ENCODE measurements around the gene PAGR1. TPM values are rescaled to one million over a fixed set of nuclear protein-coding genes. Genes with fewer than 3 reads are reported as not detected.

The PAGR1 gene
- total and polyA plus RNA-seq, 2 of the 13 experiments (the other 11 are each of a cell fraction or from before 2014, with no cell fraction given), result 9.8 to 66.4 TPM

- 0 out of 2 replicates have a peak, but pooled peaks have one; percentile 12 for TF ChIP-seq ELF3 (CRISPR knock-in tag; IDR thresholded peaks at IDR 0.05)
- TF ChIP-seq ZBED4 (CRISPR knock-in tag; IDR thresholded peaks at IDR 0.05; ENCODE audit: borderline replicate concordance), result 0 out of 2 replicates have a peak, but pooled peaks have one; percentile 27
- TF ChIP-seq GATAD2A (CRISPR knock-in tag; IDR thresholded peaks at IDR 0.05), result 0 out of 2 replicates have a peak, but pooled peaks have one; percentile 26
- peak; percentile 67 for TF ChIP-seq HNF4A (CRISPR knock-in tag; IDR thresholded peaks at IDR 0.05)
- peak; percentile 25; the same call in 1 of the 2 replicates for TF ChIP-seq SMYD3 (CRISPR knock-in tag; IDR thresholded peaks at IDR 0.05)
- TF ChIP-seq ZNF292 (CRISPR knock-in tag; IDR thresholded peaks at IDR 0.05; ENCODE audit: borderline replicate concordance, low read depth), result no peak
- TF ChIP-seq ZNF607 (CRISPR knock-in tag; IDR thresholded peaks at IDR 0.05; ENCODE audit: borderline replicate concordance), result 0 out of 2 replicates have a peak, but pooled peaks have one; percentile 34
- TF ChIP-seq HNF1B (CRISPR knock-in tag; IDR thresholded peaks at IDR 0.05), result 0 out of 2 replicates have a peak, but pooled peaks have one; percentile 15
- TF ChIP-seq ZSCAN5A (CRISPR knock-in tag; IDR thresholded peaks at IDR 0.05; ENCODE audit: borderline replicate concordance), result 0 out of 2 replicates have a peak, but pooled peaks have one; percentile 31
- TF ChIP-seq NCOR1 (IDR thresholded peaks at IDR 0.05; ENCODE audit: borderline replicate concordance, low read length), result peak; percentile 61; the same call in 1 of the 2 replicates
- TF ChIP-seq AGO1 (IDR thresholded peaks at IDR 0.05; ENCODE audit: low read depth, low read length, poor library complexity, severe bottlenecking), result no peak
- no peak for TF ChIP-seq ZNF546 (CRISPR knock-in tag; conservative IDR thresholded peaks at IDR 0.05)
- no peak for TF ChIP-seq POLR2AphosphoS2 (IDR thresholded peaks at IDR 0.05; ENCODE audit: low read depth, low read length)
- TF ChIP-seq YY1 (IDR thresholded peaks at IDR 0.05; ENCODE audit: insufficient read depth, insufficient replicate concordance, low read depth, low read length), result peak; percentile 42
- TF ChIP-seq HNF4G (IDR thresholded peaks at IDR 0.05; ENCODE audit: borderline replicate concordance, low read depth, low read length), result peak; percentile 21; the same call in 1 of the 2 replicates
- TF ChIP-seq HNF4G (CRISPR knock-in tag; IDR thresholded peaks at IDR 0.05; ENCODE audit: borderline replicate concordance, low read depth), result no peak
- peak; percentile 82 for TF ChIP-seq ZKSCAN1 (IDR thresholded peaks at IDR 0.05; ENCODE audit: low read length)
- peak; percentile 87 for TF ChIP-seq FOXP4 (CRISPR knock-in tag; IDR thresholded peaks at IDR 0.05)
These were observed 23.8 kb upstream of the PAGR1 start (continued) for GRCh38 chr16:29791845-29792807.

All from HepG2 (cell line).